Sigmoid colon (tissue), 3 donors: Measurements from ENCODE around the gene POU2AF2.

Experiments used
- POLR2A ChIP-seq, 2 donors: fragments of 450-650 bp; IDR thresholded peaks; one replicate each; pipeline ENCODE4 v1.6.1; 2016; ENCODE audit warnings: antibody characterized with exemption in 2 of 2, mild to moderate bottlenecking in 2 of 2, moderate library complexity in 2 of 2
- TF ChIP-seq, protein P1 (sequence below), 4 experiments: fragments of 450-650 bp in 3 of 4; fragments of 200-600 bp in 1 of 4; IDR thresholded peaks; one replicate each; pipeline ENCODE4 v1.5.1; 2016 to 2019; ENCODE audit warnings: antibody characterized with exemption in 4 of 4, mild to moderate bottlenecking in 3 of 4, moderate library complexity in 2 of 4

DNA sequence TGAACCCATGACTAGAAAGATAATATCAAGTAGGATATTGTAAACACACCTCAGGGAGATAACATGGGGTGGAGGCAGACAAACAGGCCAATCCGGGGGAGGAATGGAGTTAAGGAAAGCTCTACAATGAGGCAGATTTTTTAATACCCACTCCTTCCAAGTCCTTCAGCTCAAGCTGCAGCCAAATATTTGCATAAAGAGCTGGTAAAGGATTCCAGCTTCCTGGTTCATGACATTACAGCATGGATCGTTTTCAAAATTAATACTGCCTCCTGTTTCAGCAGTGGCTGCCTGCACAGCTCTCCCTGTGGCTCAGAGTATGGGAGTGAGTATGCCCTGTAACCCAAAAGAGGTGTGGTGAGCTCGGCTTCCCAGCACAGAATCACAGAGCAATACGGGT lies 57.9 kb downstream of the POU2AF2 start:
- TF ChIP-seq, protein P1, sequence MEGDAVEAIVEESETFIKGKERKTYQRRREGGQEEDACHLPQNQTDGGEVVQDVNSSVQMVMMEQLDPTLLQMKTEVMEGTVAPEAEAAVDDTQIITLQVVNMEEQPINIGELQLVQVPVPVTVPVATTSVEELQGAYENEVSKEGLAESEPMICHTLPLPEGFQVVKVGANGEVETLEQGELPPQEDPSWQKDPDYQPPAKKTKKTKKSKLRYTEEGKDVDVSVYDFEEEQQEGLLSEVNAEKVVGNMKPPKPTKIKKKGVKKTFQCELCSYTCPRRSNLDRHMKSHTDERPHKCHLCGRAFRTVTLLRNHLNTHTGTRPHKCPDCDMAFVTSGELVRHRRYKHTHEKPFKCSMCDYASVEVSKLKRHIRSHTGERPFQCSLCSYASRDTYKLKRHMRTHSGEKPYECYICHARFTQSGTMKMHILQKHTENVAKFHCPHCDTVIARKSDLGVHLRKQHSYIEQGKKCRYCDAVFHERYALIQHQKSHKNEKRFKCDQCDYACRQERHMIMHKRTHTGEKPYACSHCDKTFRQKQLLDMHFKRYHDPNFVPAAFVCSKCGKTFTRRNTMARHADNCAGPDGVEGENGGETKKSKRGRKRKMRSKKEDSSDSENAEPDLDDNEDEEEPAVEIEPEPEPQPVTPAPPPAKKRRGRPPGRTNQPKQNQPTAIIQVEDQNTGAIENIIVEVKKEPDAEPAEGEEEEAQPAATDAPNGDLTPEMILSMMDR (IDR thresholded peaks at IDR 0.05), result no peak
- no peak for TF ChIP-seq POLR2A (IDR thresholded peaks at IDR 0.05)
